ENCODE measurements around the gene ODAD4.
A peak's percentile ranks its signal among the peaks of the same experiment; 100 is the strongest.
"Not testable (repeated sequence)": the region's sequence is repeated elsewhere in the genome, so short reads cannot be mapped to it uniquely, and the experiment has no call there.

Gene ODAD4

GRCh38 chr17:41928693-41929251, 1.6 kb upstream of the ODAD4 start:
- peak overlapping the region; percentile 66 for H3K4me3 ChIP-seq (ENCODE audit: low read depth, low read length)
- no peak for TF ChIP-seq MYC (IDR thresholded peaks at IDR 0.05; ENCODE audit: low read depth, low read length)
- TF ChIP-seq CTCF (IDR thresholded peaks at IDR 0.05; ENCODE audit: low read depth, low read length) = no peak
- no peak for TF ChIP-seq MAX (IDR thresholded peaks at IDR 0.05; ENCODE audit: low read depth, low read length)
- TF ChIP-seq POLR2A (IDR thresholded peaks at IDR 0.05; ENCODE audit: extremely low read depth, insufficient read length) = no peak
- DNase-seq (ENCODE audit: low read depth) = no peak

- not testable (repeated sequence) for H3K4me3 ChIP-seq (ENCODE audit: low read depth, low read length); DNase-seq (ENCODE audit: low read depth)
These were observed 378 bp downstream of the ODAD4 start for GRCh38 chr17:41930833-41931156.

- not testable (repeated sequence) for H3K4me3 ChIP-seq (ENCODE audit: low read depth, low read length); DNase-seq (ENCODE audit: low read depth)
These were observed 1.3 kb downstream of the ODAD4 start for GRCh38 chr17:41931715-41932114.

- no peak for TF ChIP-seq MAX (IDR thresholded peaks at IDR 0.05; ENCODE audit: low read depth, low read length)
- no peak for TF ChIP-seq CTCF (IDR thresholded peaks at IDR 0.05; ENCODE audit: low read depth, low read length)
- no peak for TF ChIP-seq MYC (IDR thresholded peaks at IDR 0.05; ENCODE audit: low read depth, low read length)
- no peak for TF ChIP-seq POLR2A (IDR thresholded peaks at IDR 0.05; ENCODE audit: extremely low read depth, insufficient read length)
- H3K4me3 ChIP-seq (ENCODE audit: low read depth, low read length) = peak overlapping the region; percentile 23
- peak; percentile 76 for DNase-seq (ENCODE audit: low read depth)
These were observed 2.5 kb downstream of the ODAD4 start for GRCh38 chr17:41932816-41933389.

GRCh38 chr17:41935641-41936040, 5.2 kb downstream of the ODAD4 start:
- DNase-seq (ENCODE audit: low read depth) = no peak
- no peak for TF ChIP-seq CTCF (IDR thresholded peaks at IDR 0.05; ENCODE audit: low read depth, low read length)
- no peak for TF ChIP-seq MAX (IDR thresholded peaks at IDR 0.05; ENCODE audit: low read depth, low read length)
- TF ChIP-seq POLR2A (IDR thresholded peaks at IDR 0.05; ENCODE audit: extremely low read depth, insufficient read length) = no peak
- TF ChIP-seq MYC (IDR thresholded peaks at IDR 0.05; ENCODE audit: low read depth, low read length) = no peak
- no peak overlapping the region for H3K4me3 ChIP-seq (ENCODE audit: low read depth, low read length)

- DNase-seq (ENCODE audit: low read depth) = no peak
- no peak for TF ChIP-seq POLR2A (IDR thresholded peaks at IDR 0.05; ENCODE audit: extremely low read depth, insufficient read length)
- TF ChIP-seq MAX (IDR thresholded peaks at IDR 0.05; ENCODE audit: low read depth, low read length) = no peak
- TF ChIP-seq CTCF (IDR thresholded peaks at IDR 0.05; ENCODE audit: low read depth, low read length) = no peak
- no peak for TF ChIP-seq MYC (IDR thresholded peaks at IDR 0.05; ENCODE audit: low read depth, low read length)
These were observed 7.8 kb downstream of the ODAD4 start for GRCh38 chr17:41937970-41938954.

More at GRCh38 chr17:41937970-41938954, 7.8 kb downstream of the ODAD4 start:
- H3K4me3 ChIP-seq (ENCODE audit: low read depth, low read length) = no peak overlapping the region

All from NB4 (cell line).